ENCODE data around the gene SCARF2.
"Not testable (repeated sequence)": the region's sequence is repeated elsewhere in the genome, so short reads cannot be mapped to it uniquely, and the experiment has no call there.

The SCARF2 gene

GRCh38 chr22:20459862-20460261 lies 22.2 kb upstream of the SCARF2 start:
- no peak for DNase-seq (ENCODE audit: low spot score)

- DNase-seq (ENCODE audit: low spot score), result no peak
These were observed 21.5 kb upstream of the SCARF2 start for GRCh38 chr22:20459152-20459542.

DNA sequence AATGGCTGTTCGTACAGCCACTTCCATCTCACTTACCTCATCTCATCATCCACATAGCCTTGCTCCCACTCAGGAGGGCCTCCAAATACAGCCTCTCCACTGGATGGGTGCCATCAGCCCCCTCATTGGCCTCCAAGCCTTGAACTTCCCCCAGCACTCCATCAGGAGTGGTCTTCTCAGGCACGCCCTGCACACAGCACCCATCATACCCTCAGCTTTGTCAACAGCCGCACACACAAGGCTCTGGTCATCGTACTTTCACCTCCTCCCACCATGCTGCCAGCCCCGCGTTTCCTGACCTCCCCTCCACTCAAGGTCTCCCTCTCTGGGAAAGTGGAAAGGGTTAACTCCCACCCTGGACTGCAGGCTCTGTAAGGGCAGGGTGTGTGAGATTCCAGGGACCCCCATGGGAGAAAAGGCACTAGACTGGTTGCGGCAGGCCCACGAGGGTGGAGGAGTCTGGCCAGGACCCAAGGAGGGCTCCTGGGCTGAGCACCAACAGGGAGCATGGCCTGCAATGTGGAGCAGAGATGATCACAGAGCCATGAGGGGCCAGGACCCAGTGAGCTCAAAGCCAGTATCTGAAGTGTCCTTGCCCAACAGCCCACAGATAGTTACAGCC lies 21.0 kb upstream of the SCARF2 start:
- DNase-seq (ENCODE audit: low spot score), result no peak

DNA sequence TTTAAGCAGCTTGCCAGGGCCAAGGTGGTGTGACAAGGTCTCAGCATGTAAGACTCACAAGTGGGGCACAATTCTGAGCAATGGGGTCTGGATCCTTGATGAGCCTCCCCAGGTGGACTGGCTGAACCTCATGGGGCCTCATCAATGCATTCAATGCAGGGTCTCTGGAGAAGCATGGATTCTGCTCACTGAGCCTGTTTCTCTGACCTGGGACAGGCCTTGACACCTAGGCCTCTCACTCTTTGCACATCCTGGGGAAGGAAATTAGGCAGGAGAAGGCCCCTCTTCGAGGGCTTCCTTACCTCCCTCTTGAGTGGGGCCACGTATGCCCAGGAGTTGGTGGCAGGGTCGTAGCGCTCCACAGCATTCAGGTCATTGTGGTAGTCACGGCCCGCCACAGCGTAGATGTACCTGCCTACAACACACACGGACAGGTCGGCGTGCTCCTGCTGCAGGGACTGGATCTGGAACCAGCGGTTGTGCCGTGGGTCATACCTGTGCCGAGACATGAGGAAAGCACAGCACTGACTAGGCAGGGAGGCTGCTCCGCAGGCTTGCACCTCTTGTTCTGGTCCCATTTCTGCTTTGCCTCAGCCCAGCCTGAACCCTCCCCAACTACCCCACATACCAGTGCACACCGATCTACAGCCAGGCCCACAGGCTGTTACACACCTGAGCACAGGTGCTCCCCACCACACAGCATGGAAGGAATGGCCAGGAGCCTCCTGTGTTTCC lies 20.0 kb upstream of the SCARF2 start:
- no peak for DNase-seq (ENCODE audit: low spot score)

GRCh38 chr22:20456722-20457076 lies 19.1 kb upstream of the SCARF2 start:
- DNase-seq (ENCODE audit: low spot score), result no peak

DNA sequence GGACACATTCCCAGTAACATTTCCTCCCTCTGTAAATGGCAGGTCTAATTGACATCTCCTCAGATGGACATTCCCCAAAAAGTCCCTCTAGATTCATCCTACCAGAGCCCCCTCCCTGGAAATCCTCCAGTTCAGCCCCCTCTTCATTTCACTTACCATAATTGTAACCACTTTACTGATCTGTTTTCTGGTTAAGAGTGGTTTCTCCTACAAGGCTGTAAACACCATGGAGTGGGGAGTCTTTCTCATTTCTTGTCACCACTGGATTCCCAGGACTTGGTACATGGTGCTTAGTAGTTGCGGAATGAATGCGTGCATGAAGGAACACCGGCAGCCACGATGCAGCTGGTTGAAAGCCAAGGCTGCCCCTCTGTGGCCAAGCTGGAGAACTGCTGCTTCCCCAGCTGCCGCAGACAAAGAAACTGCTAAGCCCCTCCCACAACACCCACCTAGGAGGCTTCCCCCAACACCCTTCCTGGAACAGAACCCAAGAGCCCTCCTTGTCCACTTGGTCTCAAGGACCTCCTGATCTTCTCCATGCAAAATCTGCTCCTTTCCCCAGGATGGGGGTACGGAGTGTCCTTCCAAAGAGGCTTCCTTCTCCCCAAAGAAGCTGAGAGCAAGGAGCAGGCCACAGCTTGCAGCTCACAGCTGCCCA lies 18.6 kb upstream of the SCARF2 start:
- DNase-seq (ENCODE audit: low spot score), result peak; percentile 75

DNA sequence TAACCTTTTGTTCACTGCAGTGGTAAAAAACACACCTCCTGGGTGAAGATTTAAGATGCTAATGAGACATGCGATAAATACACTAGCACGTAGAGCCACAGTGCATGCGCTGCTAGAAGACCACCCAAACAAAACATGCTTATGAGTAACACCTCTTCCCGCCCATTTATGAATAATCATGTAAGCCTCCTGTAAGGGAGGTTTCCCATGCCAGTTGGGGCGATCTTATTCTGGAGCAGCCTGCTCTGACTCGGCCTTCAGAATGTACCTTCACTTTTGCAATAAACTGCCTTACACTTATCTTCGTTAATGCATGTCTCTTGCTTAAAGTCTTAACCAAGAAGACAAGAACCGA lies 18.1 kb upstream of the SCARF2 start:
- DNase-seq (ENCODE audit: low spot score), result no peak

DNA sequence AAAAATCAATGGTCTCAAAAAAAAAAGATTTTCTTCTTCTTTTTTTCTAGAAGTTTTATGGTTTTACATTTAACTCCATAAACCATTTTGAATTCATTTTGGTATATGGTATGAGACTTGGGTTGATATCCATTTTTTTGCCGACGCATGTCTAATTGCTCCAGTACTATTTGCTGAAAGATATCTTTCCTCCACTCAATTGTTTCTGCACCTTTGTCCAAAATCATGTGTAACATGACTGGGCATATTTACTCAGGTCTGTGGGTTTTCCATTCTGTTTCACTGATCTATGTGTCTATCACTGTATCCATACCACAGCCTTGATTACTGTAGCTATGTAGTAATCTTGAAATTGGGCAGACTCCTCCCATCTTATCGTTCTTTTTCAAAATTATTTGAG lies 15.6 kb upstream of the SCARF2 start:
- DNase-seq (ENCODE audit: low spot score), result no peak

- no peak for DNase-seq (ENCODE audit: low spot score)
These were observed 14.3 kb upstream of the SCARF2 start for GRCh38 chr22:20451920-20452319.

DNA sequence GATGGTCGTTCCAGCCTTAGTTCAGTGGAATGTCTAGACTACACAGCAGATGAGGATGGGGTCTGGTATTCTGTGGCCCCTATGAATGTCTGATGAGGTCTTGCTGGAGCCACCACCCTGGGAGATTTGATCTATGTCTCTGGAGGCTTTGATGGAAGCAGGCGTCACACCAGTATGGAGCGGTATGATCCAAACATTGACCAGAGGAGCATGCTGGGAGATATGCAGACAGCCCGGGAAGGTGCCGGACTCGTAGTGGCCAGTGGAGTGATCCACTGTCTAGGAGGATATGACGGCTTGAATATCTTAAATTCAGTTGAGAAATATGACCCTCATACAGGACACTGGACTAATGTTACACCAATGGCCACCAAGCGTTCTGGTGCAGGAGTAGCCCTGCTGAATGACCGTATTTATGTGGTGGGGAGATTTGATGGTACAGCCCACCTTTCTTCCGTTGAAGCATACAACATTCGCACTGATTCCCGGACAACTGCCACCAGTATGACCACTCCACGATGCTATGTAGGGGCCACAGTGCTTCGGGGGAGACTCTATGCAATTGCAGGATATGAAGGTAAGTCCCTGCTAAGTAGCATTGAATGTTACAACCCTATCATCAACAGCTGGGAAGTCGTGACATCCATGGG lies 13.6 kb upstream of the SCARF2 start:
- not testable (repeated sequence) for DNase-seq (ENCODE audit: low spot score)

DNA sequence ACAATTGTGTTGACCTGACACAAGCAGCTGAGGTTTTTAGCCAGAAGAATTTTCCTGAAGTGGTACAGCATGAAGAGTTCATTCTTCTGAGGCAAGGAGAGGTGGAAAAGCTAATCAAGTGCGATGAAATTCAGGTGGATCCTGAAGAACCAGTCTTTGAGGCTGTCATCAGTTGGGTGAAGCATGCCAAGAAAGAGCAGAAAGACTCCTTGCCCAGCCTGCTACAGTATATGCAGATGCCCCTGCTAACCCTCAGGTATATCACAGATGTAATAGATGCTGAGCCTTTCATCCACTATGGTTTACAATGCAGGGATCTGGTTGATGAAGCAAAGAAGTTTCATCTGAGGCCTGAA lies 12.9 kb upstream of the SCARF2 start:
- DNase-seq (ENCODE audit: low spot score), result no peak

DNA sequence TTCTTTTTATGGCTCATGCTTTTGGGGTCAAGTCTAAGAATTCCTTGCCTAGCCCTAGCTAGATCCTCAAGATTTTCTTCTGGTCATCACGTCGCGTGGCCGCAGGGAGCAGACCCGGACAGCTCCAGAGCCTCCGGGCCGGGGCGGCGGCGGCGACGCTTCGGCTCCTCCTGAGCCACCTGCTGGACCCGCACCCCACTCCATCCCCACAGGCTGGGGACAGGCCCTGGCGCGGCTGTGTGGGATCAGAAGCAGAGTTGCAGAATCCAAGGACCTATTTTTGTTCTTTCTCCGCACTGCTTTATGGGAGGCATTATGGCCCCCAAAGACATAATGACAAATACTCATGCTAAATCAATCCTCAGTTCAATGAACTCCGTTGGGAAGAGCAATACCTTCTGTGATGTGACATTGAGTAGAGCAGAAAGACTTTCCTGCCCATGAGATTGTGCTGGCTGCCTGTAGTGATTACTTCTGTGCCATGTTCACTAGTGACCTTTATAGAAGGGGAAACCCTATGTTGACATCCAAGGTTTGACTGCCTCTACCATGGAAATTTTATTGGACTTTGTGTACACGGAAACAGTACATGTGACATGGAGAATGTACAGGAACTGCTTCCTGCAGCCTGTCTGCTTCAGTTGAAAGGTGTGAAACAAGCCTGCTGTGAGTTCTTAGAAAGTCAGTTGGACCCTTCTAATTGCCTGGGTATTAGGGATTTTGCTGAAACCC lies 12.4 kb upstream of the SCARF2 start:
- no peak for DNase-seq (ENCODE audit: low spot score)

- DNase-seq (ENCODE audit: low spot score), result no peak
These were observed 11.0 kb upstream of the SCARF2 start for GRCh38 chr22:20448630-20449029.

- no peak for DNase-seq (ENCODE audit: low spot score)
These were observed 8.9 kb upstream of the SCARF2 start for GRCh38 chr22:20446383-20446970.

DNA sequence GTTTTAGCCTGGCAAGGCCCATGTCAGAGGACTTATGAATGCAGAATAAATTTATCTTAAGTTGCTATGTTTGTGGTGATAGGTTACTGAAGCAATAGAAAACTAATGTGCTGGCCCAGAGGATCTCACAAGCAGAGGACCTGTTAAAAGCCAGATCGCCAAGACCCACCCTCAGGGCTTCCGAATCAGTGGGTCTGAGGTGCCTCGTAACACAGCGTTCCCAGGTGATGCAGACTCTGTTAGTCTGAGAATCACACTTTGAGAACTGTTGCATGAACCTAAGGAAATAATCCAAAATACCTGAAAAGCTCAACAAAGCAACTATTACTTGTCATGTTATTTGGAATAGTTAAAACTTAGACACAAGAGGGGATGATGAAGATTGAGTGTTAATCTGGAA lies 6.7 kb upstream of the SCARF2 start:
- no peak for DNase-seq (ENCODE audit: low spot score)

DNA sequence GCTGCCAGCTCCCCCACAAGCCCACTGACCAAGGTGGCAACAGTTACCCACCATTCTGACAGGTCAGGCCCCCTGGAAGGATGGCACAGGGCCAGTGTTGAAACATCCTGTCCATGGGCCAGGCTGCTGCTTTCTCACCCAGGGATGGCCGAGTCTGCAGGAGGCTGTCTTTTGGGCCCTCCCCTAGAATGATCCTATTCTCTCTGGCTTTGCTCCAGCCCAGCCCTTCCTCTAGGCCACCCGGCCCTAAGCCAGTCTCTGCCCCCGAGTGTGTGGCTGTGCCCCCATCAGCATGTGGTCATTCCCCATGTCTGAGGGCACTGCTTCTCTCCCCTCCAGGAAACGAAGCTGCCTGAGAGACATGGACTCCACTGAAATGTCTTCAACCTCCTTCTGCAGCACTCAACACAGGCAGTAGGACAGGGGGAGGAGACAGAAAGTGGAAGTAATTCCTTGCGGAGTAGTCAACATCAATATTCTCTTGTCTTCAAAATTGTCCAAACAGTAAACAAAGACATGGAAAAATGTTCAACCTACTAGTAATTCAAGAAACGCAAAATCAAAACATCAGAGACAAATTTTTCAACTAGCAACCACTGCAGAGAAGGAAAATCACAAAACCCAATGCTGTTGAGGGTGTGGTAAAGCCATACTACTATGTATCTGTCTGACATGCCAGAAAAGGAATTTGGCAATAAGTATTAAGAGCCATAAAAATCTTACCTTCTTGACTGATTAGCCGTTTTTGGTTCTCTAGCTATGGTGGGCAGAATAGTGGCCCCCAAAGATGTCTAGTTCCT lies 5.1 kb upstream of the SCARF2 start:
- DNase-seq (ENCODE audit: low spot score), result no peak

- DNase-seq (ENCODE audit: low spot score), result no peak
These were observed 4.2 kb upstream of the SCARF2 start for GRCh38 chr22:20441631-20442484.

DNA sequence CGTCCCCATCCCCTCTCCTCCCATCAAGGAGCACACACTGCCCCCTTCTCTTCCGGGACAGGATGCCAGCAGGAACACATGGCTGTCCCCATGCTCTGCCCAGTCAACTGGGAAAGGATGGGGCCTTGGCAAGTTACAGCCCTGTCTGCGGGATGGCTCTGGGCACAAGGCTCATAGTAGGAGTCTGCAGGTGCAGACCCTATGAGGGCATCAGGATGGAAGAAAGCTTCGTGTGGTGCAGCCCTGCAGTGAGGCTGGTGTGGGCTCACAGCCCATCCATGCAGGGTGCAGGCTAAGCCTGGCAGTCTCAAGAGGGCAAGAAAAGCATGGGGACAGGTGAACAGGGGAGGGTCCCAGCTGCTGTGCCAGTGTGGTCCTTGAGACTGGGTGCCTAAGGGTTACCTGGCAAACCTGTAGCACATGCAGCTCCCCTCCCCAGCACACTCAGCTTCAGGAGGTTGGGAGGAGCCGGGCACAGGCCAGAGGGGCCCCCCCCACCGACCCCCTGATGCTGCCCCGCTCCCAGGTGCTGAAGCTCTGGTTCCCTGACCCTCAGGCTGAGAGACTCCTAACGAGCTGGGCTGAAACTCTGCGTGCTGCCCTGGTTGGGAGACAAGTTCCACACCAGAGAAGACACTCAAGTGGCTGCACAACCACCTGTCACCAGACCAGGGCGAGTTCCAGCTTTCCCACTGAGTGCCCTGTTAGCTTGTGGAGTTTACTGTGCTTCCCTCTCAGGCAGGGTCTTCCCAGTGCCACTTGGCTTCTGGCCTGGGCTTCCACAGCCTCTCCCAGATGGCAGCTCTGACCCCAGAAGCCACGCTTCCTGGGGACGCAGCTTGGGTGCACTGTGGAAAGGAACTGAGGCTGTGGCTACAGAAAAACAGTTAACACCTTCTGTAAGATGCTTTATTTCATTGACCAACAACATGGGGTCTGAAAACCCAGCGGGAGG lies 3.3 kb upstream of the SCARF2 start:
- DNase-seq (ENCODE audit: low spot score), result no peak

DNA sequence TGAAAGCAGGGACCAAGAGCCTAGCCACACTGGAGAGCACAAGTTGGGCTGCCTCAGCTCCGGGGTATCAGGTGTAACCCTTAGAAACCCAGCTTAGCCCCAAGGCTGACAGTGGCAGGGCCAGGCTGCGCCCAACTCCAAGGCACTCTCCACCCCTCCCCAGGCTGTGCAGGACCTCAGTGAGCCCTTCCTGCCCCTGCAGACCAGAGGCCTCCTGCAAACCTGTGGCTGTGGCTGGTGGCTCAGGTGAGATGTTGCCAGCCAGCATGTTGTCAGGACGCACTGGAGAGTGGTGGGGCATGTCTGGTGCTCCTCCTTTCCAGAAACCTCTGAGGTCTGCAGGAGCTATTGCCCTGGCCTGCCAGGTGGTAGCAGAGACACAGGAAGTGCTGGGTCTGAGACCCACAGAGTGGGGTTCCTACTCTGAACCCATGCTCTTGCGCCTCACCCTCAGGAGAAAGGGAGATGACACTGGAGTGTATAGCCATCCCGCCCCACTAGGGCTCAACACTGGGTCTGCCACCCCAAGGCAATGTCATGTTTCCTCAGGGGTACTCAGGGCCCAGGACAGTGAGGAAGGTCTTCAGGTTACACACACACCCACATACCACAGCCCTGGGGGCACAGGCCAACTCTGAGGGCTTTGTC lies 2.4 kb upstream of the SCARF2 start:
- DNase-seq (ENCODE audit: low spot score), result no peak
